ENCODE results near the gene TLR7. TPM values are rescaled to one million over a fixed set of nuclear protein-coding genes. Genes with fewer than 3 reads are reported as not detected.

TLR7 gene
- total RNA-seq, 3 donors from 2014 or later (not counting 1 experiment from before 2014, with no cell fraction given), result 0.14 to 0.73 (median 0.55) TPM

GRCh38 chrX:12898073-12898472, 31.2 kb downstream of the TLR7 start:
- Mint-ChIP-seq H3K27me3 (ENCODE audit: low read depth in 2 of 2) (peaks cover 2 to 43% of the 10 kb centered on the region in 2 donors), H3K9me3 (no peaks in the 10 kb centered on the region), H3K27ac (no peak overlapping the region), H3K4me3 (no peak overlapping the region), H3K4me1 (peaks cover 5 to 10% of the 10 kb centered on the region in 2 donors), H3K36me3 (no peaks in the 10 kb centered on the region)
- no peak for ATAC-seq
- H3K4me1 ChIP-seq (ENCODE audit: control insufficient read depth, insufficient read depth, low read length), result peaks cover 7% of the 10 kb centered on the region
- H3K9me3 ChIP-seq (ENCODE audit: control insufficient read depth, insufficient read depth, low read length), result no peaks in the 10 kb centered on the region
- no peaks in the 10 kb centered on the region for H3K27me3 ChIP-seq (ENCODE audit: control insufficient read depth, insufficient read depth, low read length)
- DNase-seq, result no peak
- no peak overlapping the region for H3K4me3 ChIP-seq (ENCODE audit: low read length)
- 92% methylated on average over 5 of the region's 5 CpGs for WGBS (ENCODE audit: insufficient coverage)
- no peak for TF ChIP-seq CTCF (IDR thresholded peaks at IDR 0.05)
- no peak overlapping the region for H3K27ac ChIP-seq (ENCODE audit: low read length)
- intact Hi-C loops (cut with micrococcal nuclease), result no loop called here
- no peaks in the 10 kb centered on the region for H3K36me3 ChIP-seq (ENCODE audit: control insufficient read depth, insufficient read depth, low read length)

- H3K4me1 ChIP-seq (ENCODE audit: control insufficient read depth, insufficient read depth, low read length), result peaks cover 5% of the 10 kb centered on the region
- intact Hi-C loops (cut with micrococcal nuclease), result no loop called here
- Mint-ChIP-seq H3K4me3 (no peak overlapping the region), H3K27ac (no peak overlapping the region), H3K36me3 (no peaks in the 10 kb centered on the region), H3K9me3 (no peaks in the 10 kb centered on the region), H3K4me1 (peaks cover 5% of the 10 kb centered on the region in 2 donors), H3K27me3 (ENCODE audit: low read depth in 2 of 2) (peaks cover 2 to 43% of the 10 kb centered on the region in 2 donors)
- no peak overlapping the region for H3K27ac ChIP-seq (ENCODE audit: low read length)
- no peaks in the 10 kb centered on the region for H3K27me3 ChIP-seq (ENCODE audit: control insufficient read depth, insufficient read depth, low read length)
- no peak for DNase-seq
- no peaks in the 10 kb centered on the region for H3K36me3 ChIP-seq (ENCODE audit: control insufficient read depth, insufficient read depth, low read length)
- no peak for ATAC-seq
- no peak for TF ChIP-seq CTCF (IDR thresholded peaks at IDR 0.05)
- H3K4me3 ChIP-seq (ENCODE audit: low read length), result no peak overlapping the region
- H3K9me3 ChIP-seq (ENCODE audit: control insufficient read depth, insufficient read depth, low read length), result no peaks in the 10 kb centered on the region
- 70% methylated on average over 6 of the region's 7 CpGs for WGBS (ENCODE audit: insufficient coverage)
Observed at GRCh38 chrX:12899506-12899905, 32.6 kb downstream of the TLR7 start.

GRCh38 chrX:12901486-12901885, 34.6 kb downstream of the TLR7 start:
- Mint-ChIP-seq H3K27me3 (ENCODE audit: low read depth in 2 of 2) (peaks cover 2 to 42% of the 10 kb centered on the region in 2 donors), H3K4me1 (peaks cover 5% of the 10 kb centered on the region in 2 donors), H3K9me3 (no peaks in the 10 kb centered on the region), H3K4me3 (no peak overlapping the region), H3K36me3 (no peaks in the 10 kb centered on the region), H3K27ac (no peak overlapping the region)
- no peaks in the 10 kb centered on the region for H3K9me3 ChIP-seq (ENCODE audit: control insufficient read depth, insufficient read depth, low read length)
- peak; percentile 65 for TF ChIP-seq CTCF (IDR thresholded peaks at IDR 0.05)
- 17% methylated on average over 8 of the region's 10 CpGs for WGBS (ENCODE audit: insufficient coverage)
- peak; percentile 58 to 81 (median 60) for ATAC-seq
- H3K36me3 ChIP-seq (ENCODE audit: control insufficient read depth, insufficient read depth, low read length), result no peaks in the 10 kb centered on the region
- H3K27ac ChIP-seq (ENCODE audit: low read length), result no peak overlapping the region
- intact Hi-C loops (cut with micrococcal nuclease), result loop anchor here (10.0 kb wide), 1 partner anchor 197 kb away; no protein-coding TSS in a partner anchor
- DNase-seq, result peak; percentile 43 to 75
- H3K4me3 ChIP-seq (ENCODE audit: low read length), result no peak overlapping the region
- peaks cover 5% of the 10 kb centered on the region for H3K4me1 ChIP-seq (ENCODE audit: control insufficient read depth, insufficient read depth, low read length)
- H3K27me3 ChIP-seq (ENCODE audit: control insufficient read depth, insufficient read depth, low read length), result no peaks in the 10 kb centered on the region

GRCh38 chrX:12903646-12904045, 36.8 kb downstream of the TLR7 start:
- no peak overlapping the region for H3K27ac ChIP-seq (ENCODE audit: low read length)
- ATAC-seq (no peak), DNase-seq (no peak)
- peaks cover 5% of the 10 kb centered on the region for H3K4me1 ChIP-seq (ENCODE audit: control insufficient read depth, insufficient read depth, low read length)
- H3K36me3 Mint-ChIP-seq, result no peaks in the 10 kb centered on the region
- H3K4me1 Mint-ChIP-seq, result peaks cover 5% of the 10 kb centered on the region in 2 donors
- H3K27me3 Mint-ChIP-seq (ENCODE audit: low read depth in 2 of 2), result peaks cover 2 to 33% of the 10 kb centered on the region in 2 donors
- no peaks in the 10 kb centered on the region for H3K9me3 Mint-ChIP-seq
- 80% methylated on average over 7 of the region's 8 CpGs for WGBS (ENCODE audit: insufficient coverage)
- H3K9me3 ChIP-seq (ENCODE audit: control insufficient read depth, insufficient read depth, low read length), result no peaks in the 10 kb centered on the region
- no peak overlapping the region for H3K27ac Mint-ChIP-seq
- no peak for TF ChIP-seq CTCF (IDR thresholded peaks at IDR 0.05)
- no peak overlapping the region for H3K4me3 Mint-ChIP-seq
- H3K27me3 ChIP-seq (ENCODE audit: control insufficient read depth, insufficient read depth, low read length), result no peaks in the 10 kb centered on the region
- intact Hi-C loops (cut with micrococcal nuclease), result loop anchor here (10.0 kb wide), 1 partner anchor 199 kb away; no protein-coding TSS in a partner anchor
- H3K36me3 ChIP-seq (ENCODE audit: control insufficient read depth, insufficient read depth, low read length), result no peaks in the 10 kb centered on the region
- no peak overlapping the region for H3K4me3 ChIP-seq (ENCODE audit: low read length)

All from natural killer cell (primary cell).